Stimulated activated CD8-positive, alpha-beta memory T cell treated with anti-CD3 and anti-CD28 coated beads, Interleukin-2, amount 100 ng/mL, for 48 hours (primary cell): ENCODE measurements around the gene CDKN2B-AS1.

ENCODE experiments used
- DNase-seq, 2 donors: peaks; one replicate each; pipeline ENCODE4 v3.0.0-alpha.2; 2020; ENCODE audit warnings: low read depth in 2 of 2

Gene CDKN2B-AS1

GRCh38 chr9:21982861-21983560 is 11.6 kb upstream of the CDKN2B-AS1 start:
- DNase-seq, result no peak

GRCh38 chr9:21983561-21983935 is 11.0 kb upstream of the CDKN2B-AS1 start:
- DNase-seq, result no peak

GRCh38 chr9:21984101-21984500 is 10.5 kb upstream of the CDKN2B-AS1 start:
- no peak for DNase-seq

- no peak for DNase-seq
These were observed 8.5 kb upstream of the CDKN2B-AS1 start for GRCh38 chr9:21985964-21986667.

GRCh38 chr9:21988056-21988990 is 6.3 kb upstream of the CDKN2B-AS1 start:
- no peak for DNase-seq

GRCh38 chr9:21989440-21990189 is 5.0 kb upstream of the CDKN2B-AS1 start:
- no peak for DNase-seq

- no peak for DNase-seq
These were observed 3.3 kb upstream of the CDKN2B-AS1 start for GRCh38 chr9:21991072-21991959.

GRCh38 chr9:21993007-21993406 is 1.6 kb upstream of the CDKN2B-AS1 start:
- DNase-seq, result no peak

- DNase-seq, result peak in 1 of 2 donors; percentile 39
These were observed 567 bp upstream of the CDKN2B-AS1 start, which contains the start of gene CDKN2A for GRCh38 chr9:21993893-21994555. TSS of gene CDKN2A (minus strand) at chr9:21994392.

GRCh38 chr9:21995006-21995665 is 545 bp downstream of the CDKN2B-AS1 start:
- DNase-seq, result peak; percentile 57 to 58

- no peak for DNase-seq
These were observed 1.2 kb downstream of the CDKN2B-AS1 start for GRCh38 chr9:21995666-21996398.

GRCh38 chr9:21996438-21996837 is 1.8 kb downstream of the CDKN2B-AS1 start:
- no peak for DNase-seq

GRCh38 chr9:21996858-21997257 is 2.3 kb downstream of the CDKN2B-AS1 start:
- DNase-seq, result no peak

- DNase-seq, result no peak
These were observed 2.9 kb downstream of the CDKN2B-AS1 start for GRCh38 chr9:21997480-21997879.

GRCh38 chr9:21998026-21998425 is 3.4 kb downstream of the CDKN2B-AS1 start:
- no peak for DNase-seq

GRCh38 chr9:22002038-22002437 is 7.4 kb downstream of the CDKN2B-AS1 start:
- no peak for DNase-seq

- DNase-seq, result no peak
These were observed 10.6 kb downstream of the CDKN2B-AS1 start for GRCh38 chr9:22005021-22005701.
